HepG2 (cell line): ENCODE data around the gene TTC6. TPM values are rescaled to one million over a fixed set of nuclear protein-coding genes. Genes with fewer than 3 reads are reported as not detected.

Experiments used
- EED ChIP-seq: sonication (generic); formaldehyde crosslinking; IDR thresholded peaks from 2 replicates; pipeline ENCODE4 v1.5.0; 2020; ENCODE audit warnings: mild to moderate bottlenecking, missing genetic modification reagents
- ISX ChIP-seq: sonication (generic); formaldehyde crosslinking; conservative IDR thresholded peaks from 2 replicates; pipeline ENCODE4 v1.5.0; 2020; ENCODE audit warnings: missing genetic modification reagents
- MAF1 ChIP-seq: sonication (generic); formaldehyde crosslinking; IDR thresholded peaks from 2 replicates; pipeline ENCODE4 v1.5.0; 2020; ENCODE audit warnings: missing genetic modification reagents, borderline replicate concordance
- NR3C1 ChIP-seq: sonication (generic); formaldehyde crosslinking; IDR thresholded peaks from 2 replicates; pipeline ENCODE4 v1.4.0; 2020; ENCODE audit warnings: missing genetic modification reagents
- PHF20 ChIP-seq: sonication (generic); formaldehyde crosslinking; IDR thresholded peaks from 2 replicates; pipeline ENCODE4 v1.5.0; 2020; ENCODE audit warnings: mild to moderate bottlenecking, missing genetic modification reagents
- SNAI1 ChIP-seq: sonication (generic); formaldehyde crosslinking; IDR thresholded peaks from 2 replicates; pipeline ENCODE4 v1.5.0; 2020; ENCODE audit warnings: mild to moderate bottlenecking, missing genetic modification reagents, borderline replicate concordance
- SPEN ChIP-seq: sonication (generic); formaldehyde crosslinking; IDR thresholded peaks from 2 replicates; pipeline ENCODE4 v1.5.1; 2020; ENCODE audit warnings: low read depth, mild to moderate bottlenecking, missing genetic modification reagents
- STAG1 ChIP-seq: sonication (generic); formaldehyde crosslinking; IDR thresholded peaks from 2 replicates; pipeline ENCODE4 v1.4.0; 2020; ENCODE audit warnings: missing genetic modification reagents
- TAF1 ChIP-seq: sonication (generic); formaldehyde crosslinking; IDR thresholded peaks from 2 replicates; pipeline ENCODE4 v1.4.0; 2020; ENCODE audit warnings: missing genetic modification reagents
- THAP11 ChIP-seq: IDR thresholded peaks from 2 replicates; pipeline ENCODE4 v1.6.1; 2016; ENCODE audit warnings: missing biosample characterization, missing genetic modification reagents
- U2AF2 ChIP-seq: fragments of 200-400 bp; formaldehyde crosslinking; IDR thresholded peaks from 2 replicates; pipeline ENCODE4 v1.6.1; 2017; ENCODE audit warnings: low read depth, mild to moderate bottlenecking, low read length
- ZBTB1 ChIP-seq: sonication (generic); formaldehyde crosslinking; IDR thresholded peaks from 2 replicates; pipeline ENCODE4 v1.4.0; 2020; ENCODE audit warnings: missing genetic modification reagents, borderline replicate concordance
- ZBTB7B ChIP-seq: sonication (generic); formaldehyde crosslinking; IDR thresholded peaks from 2 replicates; pipeline ENCODE4 v1.4.0; 2020; ENCODE audit warnings: missing genetic modification reagents
- ZFP37 ChIP-seq: sonication (generic); formaldehyde crosslinking; IDR thresholded peaks from 2 replicates; pipeline ENCODE4 v1.4.0; 2020; ENCODE audit warnings: missing genetic modification reagents, borderline replicate concordance
- ZIK1 ChIP-seq: sonication (generic); formaldehyde crosslinking; IDR thresholded peaks from 2 replicates; pipeline ENCODE4 v1.5.0; 2020; ENCODE audit warnings: mild to moderate bottlenecking, low read depth, missing genetic modification reagents, borderline replicate concordance
- ZNF451 ChIP-seq: sonication (generic); formaldehyde crosslinking; IDR thresholded peaks from 2 replicates; pipeline ENCODE4 v1.5.0; 2020; ENCODE audit warnings: mild to moderate bottlenecking, missing genetic modification reagents
- ZNF547 ChIP-seq: sonication (generic); formaldehyde crosslinking; IDR thresholded peaks from 2 replicates; pipeline ENCODE4 v1.5.1; 2020; ENCODE audit warnings: mild to moderate bottlenecking, missing genetic modification reagents
- ZNF550 ChIP-seq: sonication (generic); formaldehyde crosslinking; IDR thresholded peaks from 2 replicates; pipeline ENCODE4 v1.4.0; 2020; ENCODE audit warnings: mild to moderate bottlenecking, missing genetic modification reagents, borderline replicate concordance
- ZNF572 ChIP-seq: sonication (generic); formaldehyde crosslinking; IDR thresholded peaks from 2 replicates; pipeline ENCODE4 v1.5.1; 2020; ENCODE audit warnings: mild to moderate bottlenecking, missing genetic modification reagents
- ZNF670 ChIP-seq: sonication (generic); formaldehyde crosslinking; IDR thresholded peaks from 2 replicates; pipeline ENCODE4 v1.8.0; 2022; ENCODE audit warnings: mild to moderate bottlenecking, missing genetic modification reagents, borderline replicate concordance
- ZSCAN30 ChIP-seq: sonication (generic); formaldehyde crosslinking; IDR thresholded peaks from 2 replicates; pipeline ENCODE4 v1.5.0; 2020; ENCODE audit warnings: mild to moderate bottlenecking, missing genetic modification reagents
- ZZZ3 ChIP-seq: sonication (generic); formaldehyde crosslinking; IDR thresholded peaks from 2 replicates; pipeline ENCODE4 v1.4.0; 2020; ENCODE audit warnings: missing genetic modification reagents, mild to moderate bottlenecking, borderline replicate concordance
- polyA plus RNA-seq, 8 experiments: library from polyadenylated mRNA; depleted of rRNA in 3 of 8; stranded (reverse) in 7 of 8; unstranded in 1 of 8; fragments of >200 nt; fragmentation: Illumina TruSeq in 4 of 8; extraction: Trizol in 4 of 8; gene quantifications; 2 replicates each; pipeline versions ENCODE4 v1.2.1 to v1.2.3, GENCODE V29; 2011 to 2016; ENCODE audit warnings: low read depth in 4 of 8, missing spikeins in 1 of 8, mixed read lengths in 1 of 8; ENCODE audit not compliant: insufficient read depth in 1 of 8
- total RNA-seq, 5 experiments: library from RNA; depleted of rRNA; stranded (reverse); fragments of >200 nt; fragmentation: Illumina TruSeq; extraction: Trizol; gene quantifications; 2 replicates each; pipeline ENCODE4 v1.2.3, GENCODE V29; 2016; ENCODE audit warnings: low read depth in 1 of 5
- TF ChIP-seq, protein P1 (sequence below): sonication (generic); IDR thresholded peaks from 2 replicates; pipeline ENCODE4 v1.6.1; 2016; ENCODE audit warnings: low read depth, borderline replicate concordance
- TF ChIP-seq, protein P2 (sequence below), 2 experiments: fragments of 450-650 bp in 1 of 2; sonication (generic) in 1 of 2; formaldehyde crosslinking; IDR thresholded peaks; 2 replicates each; pipeline versions ENCODE4 v1.5.0 to v1.8.0; 2020 to 2022; ENCODE audit warnings: mild to moderate bottlenecking in 1 of 2, missing genetic modification reagents in 1 of 2
- TF ChIP-seq, protein P3 (sequence below): sonication (generic); formaldehyde crosslinking; IDR thresholded peaks from 2 replicates; pipeline ENCODE4 v1.4.0; 2020; ENCODE audit warnings: missing genetic modification reagents

TTC6 gene
- total and polyA plus RNA-seq, 2 of the 13 experiments (the other 11 are each of a cell fraction or from before 2014, with no cell fraction given), result 9.3 to 27.4 TPM

DNA sequence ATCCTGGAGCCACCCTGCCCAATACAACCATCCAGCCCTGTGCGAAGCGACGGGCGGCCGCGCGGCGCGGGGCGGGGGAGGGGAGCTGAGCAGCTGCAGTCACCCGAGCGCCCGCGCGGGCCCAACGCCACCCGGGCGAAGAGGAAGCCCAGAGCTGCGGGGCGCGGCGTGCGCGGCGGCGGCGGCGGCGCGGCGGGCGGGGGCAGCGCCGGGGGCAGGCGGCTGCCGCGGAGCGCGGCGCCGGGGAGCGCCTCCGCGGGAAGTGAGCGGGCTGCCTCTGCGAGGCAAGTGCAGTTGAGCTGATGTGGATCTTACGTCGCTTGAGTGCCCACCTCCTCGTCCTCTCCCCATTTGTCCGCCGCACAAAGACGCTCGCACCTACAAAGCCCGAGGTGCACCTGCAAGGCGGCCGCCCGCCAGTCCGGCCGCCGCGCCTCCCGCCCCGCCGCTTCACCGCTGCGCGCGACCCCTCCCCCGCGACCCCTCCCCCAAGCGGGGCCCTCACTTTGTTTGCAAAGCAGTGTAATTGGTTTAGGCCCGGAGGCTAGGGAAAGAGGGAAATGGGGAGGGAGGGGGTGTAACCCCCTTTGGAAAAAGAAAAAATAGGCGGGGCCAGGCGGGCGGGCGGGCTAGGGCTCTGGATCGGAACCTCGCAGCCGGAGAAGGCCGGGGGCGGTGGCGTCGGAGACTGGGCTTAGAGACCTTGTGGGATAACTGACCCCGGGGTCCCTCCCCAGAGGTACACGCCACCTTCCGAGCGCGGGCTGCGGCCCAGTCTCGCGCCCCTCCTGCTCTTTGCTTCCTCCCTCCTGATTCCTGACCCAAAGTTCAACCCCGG lies at the start of gene TTC6, which contains the start of gene FOXA1 (continued):
- no peak for TF ChIP-seq ZBTB1 (CRISPR knock-in tag)
- TF ChIP-seq U2AF2, result peak; percentile 62; the same call in 1 of the 2 replicates
- no peak for TF ChIP-seq ZNF572 (CRISPR knock-in tag)
- peak; percentile 80 for TF ChIP-seq SPEN (CRISPR knock-in tag)
- peak; percentile 33 for TF ChIP-seq ZNF451 (CRISPR knock-in tag)
- 0 out of 2 replicates have a peak, but pooled peaks have one; percentile 3 for TF ChIP-seq ZNF670 (CRISPR knock-in tag)
- no peak for TF ChIP-seq ZZZ3 (CRISPR knock-in tag)
- TF ChIP-seq EED (CRISPR knock-in tag), result no peak; the same call in none of the 2 replicates
- TF ChIP-seq PHF20 (CRISPR knock-in tag), result peak; percentile 47
- TF ChIP-seq, protein P1, sequence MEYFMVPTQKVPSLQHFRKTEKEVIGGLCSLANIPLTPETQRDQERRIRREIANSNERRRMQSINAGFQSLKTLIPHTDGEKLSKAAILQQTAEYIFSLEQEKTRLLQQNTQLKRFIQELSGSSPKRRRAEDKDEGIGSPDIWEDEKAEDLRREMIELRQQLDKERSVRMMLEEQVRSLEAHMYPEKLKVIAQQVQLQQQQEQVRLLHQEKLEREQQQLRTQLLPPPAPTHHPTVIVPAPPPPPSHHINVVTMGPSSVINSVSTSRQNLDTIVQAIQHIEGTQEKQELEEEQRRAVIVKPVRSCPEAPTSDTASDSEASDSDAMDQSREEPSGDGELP, result peak; percentile 55; the same call in 1 of the 2 replicates
- no peak; the same call in 1 of the 2 replicates for TF ChIP-seq THAP11 (CRISPR knock-in tag)
- peak; percentile 82 for TF ChIP-seq ZBTB7B (CRISPR knock-in tag)
- TF ChIP-seq ZIK1 (CRISPR knock-in tag), result peak; percentile 48; the same call in 1 of the 2 replicates
- peak; percentile 14; the same call in 1 of the 2 replicates for TF ChIP-seq ZFP37
- TF ChIP-seq SNAI1 (CRISPR knock-in tag), result no peak
- TF ChIP-seq STAG1 (CRISPR knock-in tag), result no peak; the same call in 1 of the 2 replicates
- peak; percentile 11; the same call in 1 of the 2 replicates for TF ChIP-seq ZNF547 (CRISPR knock-in tag)
- peak; percentile 34; the same call in 1 of the 2 replicates for TF ChIP-seq ZNF550 (CRISPR knock-in tag)
- TF ChIP-seq TAF1 (CRISPR knock-in tag), result peak; percentile 84
- TF ChIP-seq, protein P2, sequence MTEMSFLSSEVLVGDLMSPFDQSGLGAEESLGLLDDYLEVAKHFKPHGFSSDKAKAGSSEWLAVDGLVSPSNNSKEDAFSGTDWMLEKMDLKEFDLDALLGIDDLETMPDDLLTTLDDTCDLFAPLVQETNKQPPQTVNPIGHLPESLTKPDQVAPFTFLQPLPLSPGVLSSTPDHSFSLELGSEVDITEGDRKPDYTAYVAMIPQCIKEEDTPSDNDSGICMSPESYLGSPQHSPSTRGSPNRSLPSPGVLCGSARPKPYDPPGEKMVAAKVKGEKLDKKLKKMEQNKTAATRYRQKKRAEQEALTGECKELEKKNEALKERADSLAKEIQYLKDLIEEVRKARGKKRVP (CRISPR knock-in tag; IDR thresholded peaks at IDR 0.05), result no peak
- peak; percentile 82 for TF ChIP-seq MAF1 (CRISPR knock-in tag)
- TF ChIP-seq ISX (CRISPR knock-in tag), result no peak
- TF ChIP-seq NR3C1 (CRISPR knock-in tag), result no peak
- TF ChIP-seq ZSCAN30 (CRISPR knock-in tag), result 0 out of 2 replicates have a peak, but pooled peaks have one; percentile 7
- TF ChIP-seq, protein P3, sequence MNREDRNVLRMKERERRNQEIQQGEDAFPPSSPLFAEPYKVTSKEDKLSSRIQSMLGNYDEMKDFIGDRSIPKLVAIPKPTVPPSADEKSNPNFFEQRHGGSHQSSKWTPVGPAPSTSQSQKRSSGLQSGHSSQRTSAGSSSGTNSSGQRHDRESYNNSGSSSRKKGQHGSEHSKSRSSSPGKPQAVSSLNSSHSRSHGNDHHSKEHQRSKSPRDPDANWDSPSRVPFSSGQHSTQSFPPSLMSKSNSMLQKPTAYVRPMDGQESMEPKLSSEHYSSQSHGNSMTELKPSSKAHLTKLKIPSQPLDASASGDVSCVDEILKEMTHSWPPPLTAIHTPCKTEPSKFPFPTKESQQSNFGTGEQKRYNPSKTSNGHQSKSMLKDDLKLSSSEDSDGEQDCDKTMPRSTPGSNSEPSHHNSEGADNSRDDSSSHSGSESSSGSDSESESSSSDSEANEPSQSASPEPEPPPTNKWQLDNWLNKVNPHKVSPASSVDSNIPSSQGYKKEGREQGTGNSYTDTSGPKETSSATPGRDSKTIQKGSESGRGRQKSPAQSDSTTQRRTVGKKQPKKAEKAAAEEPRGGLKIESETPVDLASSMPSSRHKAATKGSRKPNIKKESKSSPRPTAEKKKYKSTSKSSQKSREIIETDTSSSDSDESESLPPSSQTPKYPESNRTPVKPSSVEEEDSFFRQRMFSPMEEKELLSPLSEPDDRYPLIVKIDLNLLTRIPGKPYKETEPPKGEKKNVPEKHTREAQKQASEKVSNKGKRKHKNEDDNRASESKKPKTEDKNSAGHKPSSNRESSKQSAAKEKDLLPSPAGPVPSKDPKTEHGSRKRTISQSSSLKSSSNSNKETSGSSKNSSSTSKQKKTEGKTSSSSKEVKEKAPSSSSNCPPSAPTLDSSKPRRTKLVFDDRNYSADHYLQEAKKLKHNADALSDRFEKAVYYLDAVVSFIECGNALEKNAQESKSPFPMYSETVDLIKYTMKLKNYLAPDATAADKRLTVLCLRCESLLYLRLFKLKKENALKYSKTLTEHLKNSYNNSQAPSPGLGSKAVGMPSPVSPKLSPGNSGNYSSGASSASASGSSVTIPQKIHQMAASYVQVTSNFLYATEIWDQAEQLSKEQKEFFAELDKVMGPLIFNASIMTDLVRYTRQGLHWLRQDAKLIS (CRISPR knock-in tag), result 0 out of 2 replicates have a peak, but pooled peaks have one; percentile 13
